Measurements from ENCODE around the gene ACVR1. TPM values are rescaled to one million over a fixed set of nuclear protein-coding genes. Genes with fewer than 3 reads are reported as not detected.

Gene ACVR1
- total RNA-seq, 1 experiment from 2014 or later, result 71.3 TPM

DNA sequence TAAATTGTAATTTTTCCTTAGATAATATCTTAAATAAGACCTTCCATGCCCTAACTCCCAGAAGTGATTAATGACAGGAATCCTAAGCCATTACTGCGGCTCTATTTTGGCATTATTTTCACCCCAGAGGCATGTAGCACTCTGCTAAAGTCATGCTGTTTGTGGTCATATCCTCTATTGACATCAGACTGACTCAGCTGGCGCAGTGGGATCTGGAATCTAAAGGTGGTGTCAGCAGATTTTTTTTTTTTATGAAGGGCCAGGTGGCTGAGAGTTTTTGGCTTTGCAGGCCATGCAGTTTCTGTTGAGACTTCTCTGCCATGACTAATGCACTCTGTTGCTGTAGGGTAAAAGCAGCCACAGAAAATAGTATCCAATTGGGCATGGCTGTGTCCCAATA, 183.4 kb downstream of the ACVR1 start:
- BruUV-seq (replicated peaks), result no TSS peak
- Mint-ChIP-seq H3K9me3 (ENCODE audit: low read depth, unreplicated experiment) (no peaks in the 10 kb centered on the region), H3K36me3 (ENCODE audit: insufficient read depth, unreplicated experiment) (no peaks in the 10 kb centered on the region), H3K27ac (ENCODE audit: unreplicated experiment) (no peak overlapping the region), H3K27me3 (ENCODE audit: unreplicated experiment) (no peaks in the 10 kb centered on the region), H3K4me3 (ENCODE audit: low read depth, unreplicated experiment) (no peak overlapping the region), H3K4me1 (ENCODE audit: low read depth, unreplicated experiment) (no peaks in the 10 kb centered on the region)
- no peak for DNase-seq
- TF ChIP-seq, protein P1, sequence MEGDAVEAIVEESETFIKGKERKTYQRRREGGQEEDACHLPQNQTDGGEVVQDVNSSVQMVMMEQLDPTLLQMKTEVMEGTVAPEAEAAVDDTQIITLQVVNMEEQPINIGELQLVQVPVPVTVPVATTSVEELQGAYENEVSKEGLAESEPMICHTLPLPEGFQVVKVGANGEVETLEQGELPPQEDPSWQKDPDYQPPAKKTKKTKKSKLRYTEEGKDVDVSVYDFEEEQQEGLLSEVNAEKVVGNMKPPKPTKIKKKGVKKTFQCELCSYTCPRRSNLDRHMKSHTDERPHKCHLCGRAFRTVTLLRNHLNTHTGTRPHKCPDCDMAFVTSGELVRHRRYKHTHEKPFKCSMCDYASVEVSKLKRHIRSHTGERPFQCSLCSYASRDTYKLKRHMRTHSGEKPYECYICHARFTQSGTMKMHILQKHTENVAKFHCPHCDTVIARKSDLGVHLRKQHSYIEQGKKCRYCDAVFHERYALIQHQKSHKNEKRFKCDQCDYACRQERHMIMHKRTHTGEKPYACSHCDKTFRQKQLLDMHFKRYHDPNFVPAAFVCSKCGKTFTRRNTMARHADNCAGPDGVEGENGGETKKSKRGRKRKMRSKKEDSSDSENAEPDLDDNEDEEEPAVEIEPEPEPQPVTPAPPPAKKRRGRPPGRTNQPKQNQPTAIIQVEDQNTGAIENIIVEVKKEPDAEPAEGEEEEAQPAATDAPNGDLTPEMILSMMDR (IDR thresholded peaks at IDR 0.05; ENCODE audit: unreplicated experiment), result no peak
- CTCF ChIA-PET, result no interaction called here
- intact Hi-C loops (cut with micrococcal nuclease; ENCODE audit: unreplicated experiment), result no loop called here

DNA sequence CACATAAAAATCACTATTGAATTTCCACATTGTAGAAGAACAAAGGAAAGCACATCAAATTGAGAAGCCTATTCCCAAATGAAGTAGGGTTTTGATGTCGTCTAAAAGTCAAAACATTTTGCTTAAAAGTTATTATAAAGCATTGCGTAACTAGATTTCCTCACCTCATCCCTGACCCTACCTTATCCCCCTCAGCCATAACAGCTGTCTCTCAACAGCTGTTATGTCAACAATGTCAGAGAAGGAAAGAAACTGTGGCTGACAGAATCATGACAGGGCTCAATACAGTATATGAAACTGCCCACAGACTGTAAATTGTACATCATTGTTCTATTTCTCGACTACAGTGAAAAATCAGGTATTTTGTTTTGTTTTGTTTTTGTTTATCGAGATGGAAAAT, 184.4 kb downstream of the ACVR1 start:
- Mint-ChIP-seq H3K9me3 (ENCODE audit: low read depth, unreplicated experiment) (no peaks in the 10 kb centered on the region), H3K36me3 (ENCODE audit: insufficient read depth, unreplicated experiment) (no peaks in the 10 kb centered on the region), H3K27me3 (ENCODE audit: unreplicated experiment) (no peaks in the 10 kb centered on the region), H3K4me3 (ENCODE audit: low read depth, unreplicated experiment) (no peak overlapping the region), H3K4me1 (ENCODE audit: low read depth, unreplicated experiment) (no peaks in the 10 kb centered on the region), H3K27ac (ENCODE audit: unreplicated experiment) (no peak overlapping the region)
- no TSS peak for BruUV-seq (replicated peaks)
- CTCF ChIA-PET, result no interaction called here
- intact Hi-C loops (cut with micrococcal nuclease; ENCODE audit: unreplicated experiment), result no loop called here
- TF ChIP-seq, protein P1 (IDR thresholded peaks at IDR 0.05; ENCODE audit: unreplicated experiment), result no peak
- DNase-seq, result no peak

DNA sequence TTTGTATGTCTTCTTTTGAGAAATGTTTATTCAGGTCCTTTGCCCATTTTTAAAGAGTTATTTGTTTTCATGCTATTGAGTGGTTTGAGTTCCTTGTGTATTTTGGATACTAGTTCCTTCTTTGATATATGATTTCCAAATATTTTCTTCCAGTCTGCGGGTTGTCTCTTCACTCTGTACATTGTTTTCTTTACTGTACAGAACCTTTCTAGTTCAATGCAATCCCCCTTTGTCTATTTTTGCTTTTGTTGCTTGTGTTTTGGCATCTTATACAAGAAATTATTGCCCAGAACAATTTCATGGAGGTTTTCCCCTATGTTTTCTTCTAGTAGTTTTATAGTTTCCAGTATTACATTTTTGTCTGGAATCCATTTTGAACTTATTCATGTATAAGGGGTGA, 185.0 kb downstream of the ACVR1 start:
- intact Hi-C loops (cut with micrococcal nuclease; ENCODE audit: unreplicated experiment), result no loop called here
- CTCF ChIA-PET, result no interaction called here
- H3K27me3 Mint-ChIP-seq (ENCODE audit: unreplicated experiment), result no peaks in the 10 kb centered on the region
- H3K27ac Mint-ChIP-seq (ENCODE audit: unreplicated experiment), result no peak overlapping the region
- no peak overlapping the region for H3K4me3 Mint-ChIP-seq (ENCODE audit: low read depth, unreplicated experiment)
- no peaks in the 10 kb centered on the region for H3K4me1 Mint-ChIP-seq (ENCODE audit: low read depth, unreplicated experiment)
- BruUV-seq (replicated peaks), result no TSS peak
- TF ChIP-seq, protein P1 (IDR thresholded peaks at IDR 0.05; ENCODE audit: unreplicated experiment), result no peak
- no peak for DNase-seq
- H3K36me3 Mint-ChIP-seq (ENCODE audit: insufficient read depth, unreplicated experiment), result no peaks in the 10 kb centered on the region
- no peaks in the 10 kb centered on the region for H3K9me3 Mint-ChIP-seq (ENCODE audit: low read depth, unreplicated experiment)

Other genes with a start within 250 kb of the ACVR1 start
- 0.86 and 0.99 TPM in 2 replicates for gene ACVR1C, start 247.5 kb downstream of the ACVR1 start, total RNA-seq (2022)
- gene UPP2, start 225.5 kb upstream of the ACVR1 start, total RNA-seq (2022), result not detected in 2 replicates

Measured in Calu3 (cell line).